Duodenal mucosa (tissue), 2 donors: ENCODE measurements around the gene EMP1.

ENCODE experiments used
- H3K27ac ChIP-seq: one replicate; pipeline ENCODE4 v1.7.0; 2013; ENCODE audit warnings: low read depth, low read length
- H3K27me3 ChIP-seq, 2 donors: one replicate each; pipeline ENCODE4 v1.7.0; 2013; ENCODE audit warnings: low read length in 2 of 2, control low read depth in 1 of 2; ENCODE audit not compliant: insufficient read depth in 2 of 2, control insufficient read depth in 1 of 2
- H3K36me3 ChIP-seq, 2 donors: one replicate each; pipeline ENCODE4 v1.7.0; 2013; ENCODE audit warnings: low read length in 2 of 2, control low read depth in 1 of 2; ENCODE audit not compliant: insufficient read depth in 2 of 2, control insufficient read depth in 1 of 2
- H3K4me1 ChIP-seq, 2 donors: one replicate each; pipeline ENCODE4 v1.7.0; 2013; ENCODE audit warnings: low read length in 2 of 2, control low read depth in 1 of 2; ENCODE audit not compliant: insufficient read depth in 2 of 2, control insufficient read depth in 1 of 2
- H3K4me3 ChIP-seq, 2 donors: one replicate each; pipeline ENCODE4 v1.7.0; 2013; ENCODE audit warnings: low read length in 2 of 2, low read depth in 1 of 2
- H3K9ac ChIP-seq, 2 donors: one replicate each; pipeline ENCODE4 v1.7.0; 2013; ENCODE audit warnings: low read length in 2 of 2, low read depth in 1 of 2
- H3K9me3 ChIP-seq, 2 donors: one replicate each; pipeline ENCODE4 v1.7.0; 2013; ENCODE audit warnings: low read length in 2 of 2, control low read depth in 1 of 2; ENCODE audit not compliant: control insufficient read depth in 1 of 2

The EMP1 gene

GRCh38 chr12:13219320-13219719 is 22.8 kb downstream of the EMP1 start:
- H3K9ac ChIP-seq: no peak overlapping the region
- peaks cover 2 to 16% of the 10 kb centered on the region in 2 donors for H3K36me3 ChIP-seq

GRCh38 chr12:13220838-13221237 is 24.3 kb downstream of the EMP1 start:
- H3K4me3 ChIP-seq: no peak overlapping the region
- H3K36me3 ChIP-seq: peaks cover 0 to 4% of the 10 kb centered on the region in 2 donors
- H3K27me3 ChIP-seq: no peaks in the 10 kb centered on the region
- peaks cover 5 to 18% of the 10 kb centered on the region in 2 donors for H3K4me1 ChIP-seq
- no peaks in the 10 kb centered on the region for H3K9me3 ChIP-seq
- H3K27ac ChIP-seq: no peak overlapping the region
- H3K9ac ChIP-seq: no peak overlapping the region

More at GRCh38 chr12:13219320-13219719, 22.8 kb downstream of the EMP1 start:
- Histone ChIP-seq H3K4me1 (peaks cover 5 to 18% of the 10 kb centered on the region in 2 donors), H3K4me3 (no peak overlapping the region), H3K27me3 (no peaks in the 10 kb centered on the region), H3K9me3 (no peaks in the 10 kb centered on the region), H3K27ac (no peak overlapping the region)

GRCh38 chr12:13222076-13222475 is 25.6 kb downstream of the EMP1 start:
- peaks cover 5 to 18% of the 10 kb centered on the region in 2 donors for H3K4me1 ChIP-seq
- H3K36me3 ChIP-seq: peaks cover 0 to 4% of the 10 kb centered on the region in 2 donors
- no peaks in the 10 kb centered on the region for H3K27me3 ChIP-seq
- H3K9me3 ChIP-seq: no peaks in the 10 kb centered on the region
- no peak overlapping the region for H3K27ac ChIP-seq
- peak overlapping the region in 1 of 2 donors; percentile 24 for H3K4me3 ChIP-seq
- no peak overlapping the region for H3K9ac ChIP-seq

- H3K9me3 ChIP-seq: no peaks in the 10 kb centered on the region
- no peak overlapping the region for H3K4me3 ChIP-seq
- H3K27me3 ChIP-seq: no peaks in the 10 kb centered on the region
- no peak overlapping the region for H3K9ac ChIP-seq
- peaks cover 0 to 4% of the 10 kb centered on the region in 2 donors for H3K36me3 ChIP-seq
- no peak overlapping the region for H3K27ac ChIP-seq
- peaks cover 5 to 18% of the 10 kb centered on the region in 2 donors for H3K4me1 ChIP-seq
Measured at GRCh38 chr12:13223179-13223804, 26.8 kb downstream of the EMP1 start.

GRCh38 chr12:13223941-13224340 is 27.4 kb downstream of the EMP1 start:
- H3K27me3 ChIP-seq: no peaks in the 10 kb centered on the region
- no peaks in the 10 kb centered on the region for H3K9me3 ChIP-seq
- peaks cover 0 to 2% of the 10 kb centered on the region in 2 donors for H3K36me3 ChIP-seq
- no peak overlapping the region for H3K4me3 ChIP-seq
- no peak overlapping the region for H3K9ac ChIP-seq
- peaks cover 5 to 18% of the 10 kb centered on the region in 2 donors for H3K4me1 ChIP-seq
- no peak overlapping the region for H3K27ac ChIP-seq

- no peak overlapping the region for H3K27ac ChIP-seq
- H3K36me3 ChIP-seq: no peaks in the 10 kb centered on the region
- H3K27me3 ChIP-seq: no peaks in the 10 kb centered on the region
- H3K4me3 ChIP-seq: no peak overlapping the region
- peaks cover 0 to 10% of the 10 kb centered on the region in 2 donors for H3K4me1 ChIP-seq
- H3K9ac ChIP-seq: no peak overlapping the region
- H3K9me3 ChIP-seq: no peaks in the 10 kb centered on the region
Measured at GRCh38 chr12:13227191-13227590, 30.7 kb downstream of the EMP1 start.

- no peaks in the 10 kb centered on the region for H3K27me3 ChIP-seq
- no peak overlapping the region for H3K27ac ChIP-seq
- no peaks in the 10 kb centered on the region for H3K4me1 ChIP-seq
- no peak overlapping the region for H3K4me3 ChIP-seq
- no peaks in the 10 kb centered on the region for H3K9me3 ChIP-seq
- no peak overlapping the region for H3K9ac ChIP-seq
- no peaks in the 10 kb centered on the region for H3K36me3 ChIP-seq
Measured at GRCh38 chr12:13228579-13228978, 32.1 kb downstream of the EMP1 start.

- H3K9me3 ChIP-seq: no peaks in the 10 kb centered on the region
- no peak overlapping the region for H3K9ac ChIP-seq
- no peaks in the 10 kb centered on the region for H3K27me3 ChIP-seq
- H3K36me3 ChIP-seq: no peaks in the 10 kb centered on the region
- H3K4me3 ChIP-seq: no peak overlapping the region
- H3K4me1 ChIP-seq: peaks cover 3 to 4% of the 10 kb centered on the region in 2 donors
- no peak overlapping the region for H3K27ac ChIP-seq
Measured at GRCh38 chr12:13229504-13229903, 33.0 kb downstream of the EMP1 start.

GRCh38 chr12:13230500-13230899 is 34.0 kb downstream of the EMP1 start:
- Histone ChIP-seq H3K4me1 (peaks cover 3 to 5% of the 10 kb centered on the region in 2 donors), H3K36me3 (no peaks in the 10 kb centered on the region), H3K27ac (no peak overlapping the region), H3K9ac (no peak overlapping the region), H3K9me3 (no peaks in the 10 kb centered on the region), H3K4me3 (no peak overlapping the region), H3K27me3 (no peaks in the 10 kb centered on the region)

GRCh38 chr12:13233830-13234641 is 37.5 kb downstream of the EMP1 start:
- no peak overlapping the region for H3K9ac ChIP-seq
- H3K27me3 ChIP-seq: no peaks in the 10 kb centered on the region
- no peak overlapping the region for H3K4me3 ChIP-seq
- no peak overlapping the region for H3K27ac ChIP-seq
- H3K9me3 ChIP-seq: no peaks in the 10 kb centered on the region
- H3K4me1 ChIP-seq: peaks cover 3 to 5% of the 10 kb centered on the region in 2 donors
- no peaks in the 10 kb centered on the region for H3K36me3 ChIP-seq
